CD4-positive, alpha-beta T cell treated with Interleukin-6 at 100 ng/mL for 8 hours (primary cell): ENCODE results near the gene MYBPC3.
"Not testable (repeated sequence)": the region's sequence is repeated elsewhere in the genome, so short reads cannot be mapped to it uniquely, and the experiment has no call there.

ENCODE experiments used
- DNase-seq: peaks from one replicate; pipeline ENCODE4 v3.0.0-alpha.2; 2020; ENCODE audit warnings: mixed read lengths, low spot score

The MYBPC3 gene

DNA sequence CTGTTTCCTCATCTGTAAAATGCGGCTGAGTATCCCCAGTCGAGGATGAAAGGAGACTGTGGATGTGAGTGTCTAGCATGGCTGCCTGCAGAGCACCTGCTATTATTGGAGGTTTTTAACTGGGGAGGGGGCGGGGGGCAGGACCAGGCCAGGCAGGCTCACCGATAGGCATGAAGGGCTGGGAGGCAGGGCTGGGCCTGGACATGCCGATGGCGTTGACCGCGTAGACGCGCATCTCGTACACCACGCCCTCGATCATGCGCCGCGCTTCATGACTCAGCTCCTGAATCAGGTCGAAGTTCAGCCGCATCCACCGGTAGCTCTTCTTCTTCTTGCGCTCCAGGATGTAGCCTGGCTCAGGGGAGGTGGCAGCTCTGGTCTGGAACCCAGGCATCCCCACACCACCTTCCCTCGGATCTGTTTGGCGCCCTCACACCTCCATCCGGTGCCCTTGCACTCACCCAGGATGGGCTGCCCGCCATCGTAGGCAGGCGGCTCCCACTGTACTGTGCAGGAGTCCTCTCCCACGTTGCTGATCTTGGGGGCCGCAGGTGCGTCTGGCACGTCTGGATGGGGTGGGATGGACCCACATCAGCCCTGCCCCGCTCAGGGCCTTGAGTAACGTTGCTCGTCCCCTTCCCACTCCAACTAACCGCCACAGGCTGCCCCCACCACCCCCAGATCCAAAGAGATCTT, 15.1 kb downstream of the MYBPC3 start:
- no peak for DNase-seq

- DNase-seq = no peak
These were observed 15.9 kb downstream of the MYBPC3 start for GRCh38 chr11:47336595-47336994.

DNA sequence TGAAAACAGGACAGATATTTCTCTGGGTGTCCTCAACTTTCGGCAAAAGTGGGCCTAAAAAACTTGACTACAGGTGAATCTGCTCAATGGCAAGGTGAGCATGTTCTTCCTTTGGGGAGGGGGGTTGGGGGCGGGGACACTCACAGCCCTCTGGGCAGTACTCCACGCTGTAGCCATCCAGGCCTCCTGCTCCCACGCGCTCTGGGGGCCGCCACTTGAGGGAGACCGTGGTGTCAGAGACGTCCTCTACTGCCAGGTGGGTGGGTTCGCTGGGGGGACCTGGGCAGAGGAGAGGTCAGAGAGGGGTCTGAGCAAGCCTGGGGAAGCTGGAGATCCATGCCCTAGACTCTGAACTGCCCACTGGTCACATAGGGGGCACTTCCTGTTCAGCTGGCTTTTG, 16.8 kb downstream of the MYBPC3 start:
- DNase-seq = no peak

- DNase-seq = not testable (repeated sequence)
These were observed 17.6 kb downstream of the MYBPC3 start for GRCh38 chr11:47334699-47335411.

DNA sequence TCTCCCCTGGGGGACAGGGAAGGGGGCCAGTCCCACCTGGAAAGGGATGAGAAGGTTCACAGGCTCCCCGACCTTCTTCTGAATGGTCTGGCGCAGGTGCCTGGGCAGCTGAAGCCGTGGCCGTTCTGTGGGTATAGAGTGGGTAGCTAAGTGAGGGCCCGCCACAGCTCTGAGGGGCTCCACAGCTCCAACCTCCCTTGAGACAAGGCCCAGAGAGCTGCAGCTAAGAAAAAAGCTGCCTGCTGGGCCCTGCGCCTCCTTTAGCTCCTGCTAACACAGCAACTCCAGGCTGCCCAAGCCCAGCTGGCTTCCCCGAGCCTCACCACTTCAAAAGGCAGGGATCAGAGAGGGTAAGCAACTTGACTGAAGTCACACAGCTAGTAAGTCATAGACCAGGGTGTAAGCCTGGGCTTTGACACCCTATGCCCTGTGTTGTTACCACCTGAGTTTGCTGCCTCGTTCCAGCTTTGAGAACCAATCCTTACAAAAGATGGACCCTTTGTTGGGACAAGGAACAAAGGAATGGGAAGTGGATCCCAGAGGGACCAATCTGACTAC, 18.5 kb downstream of the MYBPC3 start:
- no peak for DNase-seq

- no peak for DNase-seq
These were observed 19.0 kb downstream of the MYBPC3 start for GRCh38 chr11:47333526-47333845.

GRCh38 chr11:47332791-47333525, 19.5 kb downstream of the MYBPC3 start:
- DNase-seq = no peak

- no peak for DNase-seq
These were observed 20.2 kb downstream of the MYBPC3 start for GRCh38 chr11:47332303-47332711.

- no peak for DNase-seq
These were observed 20.8 kb downstream of the MYBPC3 start for GRCh38 chr11:47331454-47332302.

GRCh38 chr11:47329987-47330931, 22.2 kb downstream of the MYBPC3 start:
- no peak for DNase-seq

DNA sequence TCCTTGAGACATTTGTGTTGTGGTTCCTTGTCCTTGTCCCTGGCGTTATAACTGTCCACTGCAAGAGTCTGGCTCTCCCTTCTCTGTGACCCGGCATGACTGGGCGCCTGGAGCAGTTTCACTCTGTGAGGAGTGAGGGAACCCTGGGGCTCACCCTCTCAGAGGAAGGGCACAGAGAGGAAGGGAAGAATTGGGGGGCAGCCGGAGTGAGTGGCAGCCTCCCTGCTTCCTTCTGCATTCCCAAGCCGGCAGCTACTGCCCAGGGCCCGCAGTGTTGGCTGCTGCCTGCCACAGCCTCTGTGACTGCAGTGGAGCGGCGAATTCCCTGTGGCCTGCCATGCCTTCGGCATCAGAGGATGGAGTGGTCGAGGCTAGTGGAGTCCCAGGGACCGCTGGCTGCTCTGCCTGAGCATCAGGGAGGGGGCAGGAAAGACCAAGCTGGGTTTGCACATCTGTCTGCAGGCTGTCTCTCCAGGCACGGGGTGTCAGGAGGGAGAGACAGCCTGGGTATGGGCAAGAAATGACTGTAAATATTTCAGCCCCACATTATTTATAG, 23.0 kb downstream of the MYBPC3 start:
- DNase-seq = no peak

DNA sequence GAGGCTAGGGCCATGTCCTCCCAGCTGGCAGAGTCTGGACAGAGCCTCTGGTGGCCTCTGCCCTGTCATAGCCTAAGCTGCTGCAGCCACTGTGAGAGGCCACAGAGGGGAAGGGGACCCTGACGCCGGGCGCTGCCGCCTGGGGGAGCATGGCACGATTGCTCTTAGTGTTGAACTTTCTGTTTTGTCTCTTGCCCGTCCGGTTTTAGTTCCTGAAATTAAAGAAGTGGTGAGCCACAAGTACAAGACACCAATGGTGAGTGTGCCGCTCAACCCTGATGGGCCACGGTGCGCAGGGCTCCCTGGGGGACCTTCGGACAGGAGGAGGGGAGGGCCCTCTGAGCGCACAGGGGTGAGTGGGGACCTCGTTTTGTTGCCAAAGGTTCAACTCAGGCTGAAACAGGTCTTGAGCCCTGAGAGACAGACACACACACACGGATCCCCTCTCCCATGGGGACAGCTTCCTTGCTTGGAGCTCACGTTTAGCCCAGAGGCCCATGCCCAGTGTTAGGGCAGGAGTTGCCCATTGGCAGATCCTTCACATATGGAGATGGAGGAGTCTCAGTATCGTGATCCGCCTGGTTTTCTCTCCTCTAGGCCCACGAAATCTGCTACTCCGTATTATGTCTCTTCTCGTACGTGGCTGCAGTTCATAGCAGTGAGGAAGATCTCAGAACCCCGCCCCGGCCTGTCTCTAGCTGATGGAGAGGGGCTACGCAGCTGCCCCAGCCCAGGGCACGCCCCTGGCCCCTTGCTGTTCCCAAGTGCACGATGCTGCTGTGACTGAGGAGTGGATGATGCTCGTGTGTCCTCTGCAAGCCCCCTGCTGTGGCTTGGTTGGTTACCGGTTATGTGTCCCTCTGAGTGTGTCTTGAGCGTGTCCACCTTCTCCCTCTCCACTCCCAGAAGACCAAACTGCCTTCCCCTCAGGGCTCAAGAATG, 23.8 kb downstream of the MYBPC3 start:
- DNase-seq = no peak

DNA sequence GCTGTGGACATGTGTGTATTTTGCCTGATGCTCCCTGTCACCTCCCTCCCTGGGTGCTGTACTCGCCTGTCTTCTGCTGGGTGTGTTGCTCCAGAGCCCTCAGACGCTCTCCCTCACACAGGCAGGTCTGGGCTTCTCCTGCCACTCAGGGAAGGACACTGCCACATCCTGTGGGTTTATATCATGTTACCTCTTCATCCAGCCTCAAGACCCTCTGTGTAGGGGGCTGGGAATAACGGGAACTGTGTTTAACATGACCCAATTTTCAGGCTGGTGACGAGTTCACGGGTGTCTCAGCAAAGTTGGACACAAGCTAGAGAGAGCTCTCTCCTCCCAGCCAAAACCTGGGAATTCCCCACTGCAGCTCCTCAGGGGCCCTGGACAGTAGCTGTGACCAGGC, 24.6 kb downstream of the MYBPC3 start:
- DNase-seq = no peak

- DNase-seq = no peak
These were observed 25.5 kb downstream of the MYBPC3 start for GRCh38 chr11:47327025-47327424.

- DNase-seq = no peak
These were observed 26.3 kb downstream of the MYBPC3 start for GRCh38 chr11:47326198-47326597.

GRCh38 chr11:47325271-47326041, 27.0 kb downstream of the MYBPC3 start:
- DNase-seq = no peak

DNA sequence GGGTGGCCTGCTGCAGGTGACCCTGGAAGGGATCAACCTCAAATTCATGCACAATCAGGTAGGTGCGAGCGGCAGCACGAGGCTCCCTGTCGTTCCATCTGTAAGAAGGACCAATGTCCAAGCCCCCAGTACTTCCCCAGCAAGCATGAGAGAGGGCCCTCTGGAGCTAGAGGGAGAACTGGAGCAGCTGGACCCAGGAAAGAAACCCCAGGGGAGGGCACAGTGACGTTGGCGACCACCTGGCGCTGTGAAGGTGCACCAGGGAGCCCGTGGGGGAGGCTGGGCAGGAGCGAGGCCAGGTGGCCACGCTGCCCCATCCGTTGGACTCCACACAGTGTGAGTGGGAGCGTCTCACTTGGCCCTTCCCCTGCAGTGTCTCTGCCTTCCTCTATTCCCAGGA, 28.0 kb downstream of the MYBPC3 start:
- no peak for DNase-seq

DNA sequence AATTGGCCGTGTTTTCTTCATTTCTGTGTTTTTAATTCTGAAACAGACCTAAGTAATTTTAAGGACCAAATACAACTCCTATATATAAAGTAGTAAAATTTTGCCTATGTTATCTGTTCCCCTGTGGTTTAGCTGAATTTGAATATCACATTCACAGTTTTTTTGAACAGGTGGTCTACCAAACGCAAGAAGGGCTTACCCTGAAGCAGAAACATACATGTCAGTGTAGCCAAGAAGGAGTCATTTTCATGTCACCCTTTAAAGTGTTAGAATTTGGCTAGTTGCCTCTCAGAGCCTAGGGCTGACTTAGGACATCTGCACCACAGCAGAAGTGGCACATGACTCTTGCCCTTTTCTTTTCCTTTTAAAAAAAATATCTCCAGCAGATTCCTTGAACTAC, 34.3 kb downstream of the MYBPC3 start:
- DNase-seq = no peak
